GM12878 (cell line): ENCODE results near the gene CYTH3. TPM values are rescaled to one million over a fixed set of nuclear protein-coding genes. Genes with fewer than 3 reads are reported as not detected.

ENCODE experiments used
- ATAC-seq: fragments of 200-7000 bp; cut with Tn5 transposase; 3 replicates; pipeline ENCODE4 v1.9.1; 2020; ENCODE audit warnings: mild to moderate bottlenecking, moderate library complexity
- BruUV-seq: library from RNA; stranded (reverse); fragments of 400-500 nt; replicated peaks from 2 replicates; lab custom pipeline; 2021; lab: Mats Ljungman, UMichigan
- CTCF ChIA-PET: fragments of 300-600 bp; sonication (Branson Sonifier 250); formaldehyde crosslinking; extraction: SDS; loops from one replicate; lab custom pipeline; 2021; ENCODE audit warnings: inconsistent platforms; lab: Yijun Ruan, JAX
- POLR2A ChIA-PET: fragments of 350-600 bp; formaldehyde crosslinking; extraction: SDS; loops from one replicate; lab custom pipeline; 2021; ENCODE audit warnings: inconsistent platforms; lab: Charles Lee
- RAD21 ChIA-PET: fragments of 300-600 bp; sonication (Branson Sonifier 250); formaldehyde crosslinking; loops from one replicate; lab custom pipeline; 2023; ENCODE audit warnings: antibody characterized with exemption; ENCODE audit not compliant: unreplicated experiment; lab: Charles Lee
- SMC1A ChIA-PET: fragments of 300-600 bp; sonication (Branson Sonifier 250); formaldehyde crosslinking; loops from one replicate; lab custom pipeline; 2023; ENCODE audit not compliant: unreplicated experiment, uncharacterized antibody; lab: Charles Lee
- DNase-seq: peaks from one replicate; pipeline ENCODE4 v3.0.0-alpha.2; 2011; ENCODE audit warnings: low read depth, low spot score
- FAIRE-seq: peaks from 3 replicates; lab custom pipeline; 2011; peaks lifted over from hg19 to GRCh38; lab: Jason Lieb, UNC
- H2AFZ ChIP-seq: 2 replicates; pipeline ENCODE4 v1.6.0; 2011; ENCODE audit warnings: low read depth, low read length, control low read depth; ENCODE audit not compliant: control insufficient read depth
- H3K27ac ChIP-seq: 2 replicates; pipeline ENCODE4 v1.5.1; 2011; ENCODE audit warnings: control low read depth; ENCODE audit not compliant: control insufficient read depth, insufficient read depth
- H3K27me3 ChIP-seq, 2 experiments: replicated peaks in 1 of 2; 2 replicates each; pipeline versions ENCODE4 v1.6.0 to v1.6.1; 2011; ENCODE audit warnings: low read length in 1 of 2; ENCODE audit not compliant: control insufficient read depth in 2 of 2, insufficient read depth in 2 of 2
- H3K36me3 ChIP-seq, 2 experiments: 2 replicates each; pipeline ENCODE4 v1.5.1; 2011; ENCODE audit warnings: low read length in 1 of 2; ENCODE audit not compliant: control insufficient read depth in 2 of 2, insufficient read depth in 2 of 2
- H3K4me1 ChIP-seq: 2 replicates; pipeline ENCODE4 v1.6.1; 2011; ENCODE audit warnings: mild to moderate bottlenecking, low read length, moderate library complexity, mixed read lengths; ENCODE audit not compliant: control insufficient read depth, insufficient read depth
- H3K4me2 ChIP-seq: 2 replicates; pipeline ENCODE4 v1.6.0; 2011; ENCODE audit warnings: control low read depth; ENCODE audit not compliant: control insufficient read depth, insufficient read depth
- H3K4me3 ChIP-seq: fragments of 200-600 bp; sonication (generic); 2 replicates; pipeline ENCODE4 v1.5.1; 2016
- H3K79me2 ChIP-seq: 2 replicates; pipeline ENCODE4 v1.6.0; 2011; ENCODE audit warnings: low read length; ENCODE audit not compliant: control insufficient read depth, insufficient read depth
- H3K9ac ChIP-seq: 2 replicates; pipeline ENCODE4 v1.8.0; 2011; ENCODE audit warnings: low read length, control low read depth, mixed read lengths; ENCODE audit not compliant: control insufficient read depth, insufficient read depth
- H3K9me3 ChIP-seq: replicated peaks from 3 replicates; pipeline ENCODE4 v1.5.1; 2011; ENCODE audit warnings: mild to moderate bottlenecking, low read length; ENCODE audit not compliant: control insufficient read depth, insufficient read depth
- H4K20me1 ChIP-seq: 2 replicates; pipeline ENCODE4 v1.6.0; 2011; ENCODE audit not compliant: control insufficient read depth, insufficient read depth
- ATF7 ChIP-seq: fragments of 450-650 bp; IDR thresholded peaks from 2 replicates; pipeline ENCODE4 v1.6.1; 2016; ENCODE audit warnings: low read depth, mild to moderate bottlenecking
- FOXK2 ChIP-seq: fragments of 450-650 bp; IDR thresholded peaks from 2 replicates; pipeline ENCODE4 v1.6.1; 2017; ENCODE audit warnings: mild to moderate bottlenecking, moderate library complexity
- HDGF ChIP-seq: fragments of 450-650 bp; IDR thresholded peaks from 2 replicates; pipeline ENCODE4 v1.6.1; 2016; ENCODE audit warnings: antibody characterized with exemption
- JUNB ChIP-seq: IDR thresholded peaks from 2 replicates; pipeline ENCODE4 v1.6.1; 2016; ENCODE audit warnings: antibody characterized with exemption, mild to moderate bottlenecking
- KAT2A ChIP-seq: conservative IDR thresholded peaks from 2 replicates; pipeline ENCODE4 v1.6.1; 2011; ENCODE audit warnings: low read depth, low read length; ENCODE audit not compliant: control insufficient read depth
- MLLT1 ChIP-seq: fragments of 450-650 bp; IDR thresholded peaks from 2 replicates; pipeline ENCODE4 v1.6.1; 2016; ENCODE audit warnings: mild to moderate bottlenecking
- NRF1 ChIP-seq: conservative IDR thresholded peaks from 2 replicates; pipeline ENCODE4 v1.6.1; 2011; ENCODE audit warnings: mild to moderate bottlenecking, low read depth, low read length, improper control_type of control experiment
- RBBP5 ChIP-seq: fragments of 200-600 bp; sonication (generic); conservative IDR thresholded peaks from 2 replicates; pipeline ENCODE4 v1.6.1; 2016
- ZBTB4 ChIP-seq: fragments of 450-650 bp; formaldehyde crosslinking; IDR thresholded peaks from 2 replicates; pipeline ENCODE4 v1.4.0; 2022; ENCODE audit warnings: mild to moderate bottlenecking, moderate library complexity
- WGBS: methylation state at CpG from one replicate; pipeline ENCODE4 v1.1.6; 2016; ENCODE audit warnings: low lambda C conversion rate; ENCODE audit not compliant: insufficient replicate concordance, insufficient coverage; ENCODE audit errors: missing lambda C conversion rate; 5-methylcytosine and 5-hydroxymethylcytosine counted together
- in situ Hi-C: fragments of 300-500 bp; cut with MboI; formaldehyde crosslinking; loops from 9 replicates; pipeline ENCODE4 v1.14.3; 2018; ENCODE audit warnings: mixed read lengths
- intact Hi-C: fragments of 100-400 bp; cut with micrococcal nuclease; formaldehyde crosslinking; loops from one replicate; pipeline ENCODE4 v1.14.2; 2022; ENCODE audit not compliant: unreplicated experiment
- polyA plus RNA-seq, 11 experiments: library from polyadenylated mRNA; depleted of rRNA in 4 of 11; unstranded in 6 of 11; stranded (reverse) in 5 of 11; fragments of >200 nt; fragmentation: Nextera tagmentation in 4 of 11; fragmentation: Illumina TruSeq in 1 of 11; extraction: Ambion mirVana in 4 of 11; extraction: Trizol in 1 of 11; gene quantifications; 1 replicate in 1 of 11; 2 replicates in 10 of 11; pipeline versions ENCODE4 v1.2.1 to v1.2.3, GENCODE V29; 2011 to 2016; ENCODE audit warnings: inconsistent platforms in 2 of 11, missing spikeins in 2 of 11, low read depth in 1 of 11
- total RNA-seq, 4 experiments: library from RNA; depleted of rRNA in 3 of 4; stranded (reverse); fragments of >200 nt in 3 of 4; fragmentation: Illumina TruSeq in 1 of 4; extraction: Trizol in 1 of 4; gene quantifications; 2 replicates each; pipeline versions ENCODE4 v1.2.1 to v1.2.3, GENCODE V29; 2013 to 2021

CYTH3 gene
- total and polyA plus RNA-seq, 10 of the 15 experiments (the other 5 are each of a cell fraction or from before 2014, with no cell fraction given), result 0.45 to 28.2 (median 15.7) TPM

GRCh38 chr7:6146666-6147065 lies 125.8 kb downstream of the CYTH3 start (continued):
- no peak for TF ChIP-seq MLLT1
- no peak for TF ChIP-seq RBBP5

- H3K27ac ChIP-seq, result peak overlapping the region; percentile 25
- DNase-seq (no peak), FAIRE-seq (no peak), ATAC-seq (no peak)
- ChIA-PET CTCF (no interaction called here), RAD21 (interaction anchor here (0.6 kb wide), 1 partner anchor 57 kb away, joined by 3 read pairs; no protein-coding TSS in a partner anchor), POLR2A (interaction anchor here (0.6 kb wide), 1 partner anchor 299 kb away, joined by 3 read pairs; no protein-coding TSS in a partner anchor), SMC1A (interaction anchor here (0.7 to 2.0 kb wide), 2 partner anchors 37 to 180 kb away, joined by 3 to 11 read pairs; no protein-coding TSS in a partner anchor)
- H3K4me3 ChIP-seq, result no peak overlapping the region
- H3K79me2 ChIP-seq, result no peaks in the 10 kb centered on the region
- no peaks in the 10 kb centered on the region for H3K27me3 ChIP-seq
- no peaks in the 10 kb centered on the region for H3K9me3 ChIP-seq
- no TSS peak for BruUV-seq
- H4K20me1 ChIP-seq, result no peaks in the 10 kb centered on the region
- in situ Hi-C loops, result no loop called here
- intact Hi-C loops, result no loop called here
- H2AFZ ChIP-seq, result no peak overlapping the region
- TF ChIP-seq JUNB, result no peak
- TF ChIP-seq NRF1, result no peak
- TF ChIP-seq KAT2A, result no peak
- no peak for TF ChIP-seq FOXK2
- TF ChIP-seq ATF7, result peak; percentile 59
- no peak for TF ChIP-seq ZBTB4 (CRISPR knock-in tag)
- TF ChIP-seq HDGF, result no peak
- WGBS, result 93% methylated on average over 8 of the region's 8 CpGs
- no peak overlapping the region for H3K4me2 ChIP-seq
- H3K36me3 ChIP-seq, result peaks cover 23 to 36% of the 10 kb centered on the region in 2 experiments
- H3K9ac ChIP-seq, result no peak overlapping the region
- H3K4me1 ChIP-seq, result peaks cover 4% of the 10 kb centered on the region
These were observed 128.4 kb downstream of the CYTH3 start for GRCh38 chr7:6143997-6144396.
